Cardiac septum (tissue), 1 donor: Measurements from ENCODE around the gene SENP8. TPM values are rescaled to one million over a fixed set of nuclear protein-coding genes. Genes with fewer than 3 reads are reported as not detected.

Source experiments
- DNase-seq: peaks from one replicate; pipeline ENCODE4 v3.0.0-alpha.2; 2020; ENCODE audit warnings: low spot score
- intact Hi-C: fragments of 100-400 bp; cut with DNase I; formaldehyde crosslinking; loops from one replicate; pipeline ENCODE4 v1.14.0; 2022
- total RNA-seq: library from RNA; stranded (reverse); fragmentation: NEBNext Ultra II Directional; extraction: Animal tissue kit (Norgen Biotek cat#: 25700); gene quantifications from one replicate; pipeline ENCODE4 v1.2.1, GENCODE V29; 2021
- donor health status: DM: no; HTN: no; CAD: no.

SENP8 gene
- total RNA-seq, 1 donor from 2014 or later, result 4.2 TPM

DNA sequence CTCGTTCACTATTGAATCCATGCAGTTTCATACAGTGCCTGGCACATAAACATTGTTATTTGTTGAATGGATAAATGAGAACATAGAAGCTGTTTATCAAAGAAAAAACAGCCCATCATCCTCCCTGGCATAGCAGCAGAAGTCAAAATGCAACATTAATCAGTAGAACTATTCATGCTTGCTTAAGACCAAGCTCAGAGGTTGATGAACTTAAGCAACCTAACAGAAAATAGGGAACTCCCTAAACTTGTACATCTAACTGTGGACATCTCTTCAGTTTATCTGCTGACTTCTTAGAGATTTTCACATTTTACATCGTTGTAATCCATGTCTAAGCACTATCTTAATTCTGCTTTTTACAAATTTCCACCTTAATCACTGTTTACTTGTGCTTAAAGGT is 29.2 kb downstream of the SENP8 start:
- DNase-seq, result no peak
- intact Hi-C loops, result no loop called here

DNA sequence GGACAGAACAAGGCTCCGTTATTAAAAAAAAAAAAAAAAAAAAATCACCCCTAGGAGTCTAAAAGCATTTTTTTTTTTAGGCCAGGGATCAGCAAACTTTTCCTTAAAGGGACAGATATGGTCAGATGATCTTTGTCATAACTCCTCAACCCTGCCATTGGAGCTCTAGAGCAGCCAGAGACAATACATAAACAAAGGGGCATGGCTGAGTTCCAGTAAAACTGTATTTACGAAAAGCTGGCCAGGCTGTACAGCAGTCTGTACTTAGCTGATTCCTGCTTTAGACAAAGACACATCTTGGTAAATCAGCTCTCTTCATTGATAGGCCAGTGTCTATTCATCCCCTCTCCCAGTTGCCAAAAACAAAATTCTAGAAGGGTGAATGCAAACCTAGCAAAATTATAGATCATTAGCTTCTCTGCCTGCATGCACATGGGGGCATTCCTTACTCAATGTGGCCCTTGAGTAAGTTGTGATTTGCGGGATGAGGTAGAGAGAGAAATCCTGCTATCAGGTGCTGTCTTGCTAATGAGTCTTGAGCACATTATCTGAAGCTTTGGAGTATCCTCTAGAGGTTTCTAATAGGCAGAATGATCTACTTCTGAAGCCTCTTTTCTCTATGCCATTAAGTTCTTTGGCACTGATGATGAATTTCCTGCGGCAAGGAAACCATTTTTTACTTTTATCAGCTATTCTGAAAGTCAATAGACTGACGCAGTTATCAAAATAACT is 35.2 kb downstream of the SENP8 start:
- no peak for DNase-seq
- intact Hi-C loops, result loop anchor here (10.0 kb wide), 1 partner anchor 349 kb away; no protein-coding TSS in a partner anchor

DNA sequence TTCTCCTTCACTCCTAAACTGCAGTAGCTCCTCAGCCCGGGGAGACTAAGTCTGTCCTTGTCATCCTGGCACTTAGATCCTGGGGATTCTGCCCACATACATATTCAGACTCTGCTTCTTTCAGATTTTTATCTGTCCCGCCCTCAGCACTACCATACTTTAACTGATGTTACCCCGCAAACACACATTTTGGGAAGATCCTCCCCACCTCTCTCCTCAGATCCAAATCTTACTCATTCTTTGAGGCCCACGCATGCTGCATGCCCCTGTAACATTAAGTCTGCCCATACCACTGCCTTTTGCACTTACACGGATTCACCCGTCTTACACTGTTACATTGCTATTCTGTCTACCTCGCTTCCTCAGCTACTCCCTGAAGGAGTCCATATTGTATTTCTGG is 36.1 kb downstream of the SENP8 start:
- no peak for DNase-seq
- intact Hi-C loops, result loop anchor here (10.0 kb wide), 1 partner anchor 350 kb away; no protein-coding TSS in a partner anchor

DNA sequence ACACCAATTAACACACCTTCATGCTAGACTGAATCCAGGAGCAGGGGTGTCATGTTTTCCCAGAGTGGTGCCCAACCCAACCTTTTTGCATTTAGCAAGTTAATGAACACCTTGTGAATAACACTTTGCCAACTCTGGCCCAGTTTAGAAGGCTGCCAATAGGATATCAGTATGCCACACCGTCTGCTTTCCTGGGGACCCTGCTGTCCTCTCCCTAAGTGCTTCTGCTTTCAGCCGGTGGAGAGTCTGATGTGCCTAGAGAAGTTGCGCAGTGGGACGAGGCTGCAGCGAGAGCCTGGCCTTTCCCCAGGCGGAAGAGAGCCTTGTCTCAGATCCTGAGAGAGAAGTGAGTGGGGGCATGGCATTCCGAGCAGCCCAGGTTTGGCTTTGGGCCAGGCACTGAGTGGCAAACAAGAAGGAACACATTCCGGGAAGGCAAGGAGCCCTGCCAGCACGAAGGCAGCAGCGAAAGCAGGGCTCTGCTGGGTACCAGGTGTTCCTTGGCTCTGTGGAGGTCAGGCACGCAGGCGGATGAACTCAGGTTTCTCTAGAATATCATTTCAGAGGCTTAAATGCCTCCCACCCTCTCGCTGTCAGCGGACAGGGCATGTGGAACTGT is 36.9 kb downstream of the SENP8 start:
- no peak for DNase-seq
- intact Hi-C loops, result loop anchor here (1.0 to 10.0 kb wide), 3 partner anchors 37 to 403 kb away; partner anchors contain the start of genes MYO9A and SENP8

DNA sequence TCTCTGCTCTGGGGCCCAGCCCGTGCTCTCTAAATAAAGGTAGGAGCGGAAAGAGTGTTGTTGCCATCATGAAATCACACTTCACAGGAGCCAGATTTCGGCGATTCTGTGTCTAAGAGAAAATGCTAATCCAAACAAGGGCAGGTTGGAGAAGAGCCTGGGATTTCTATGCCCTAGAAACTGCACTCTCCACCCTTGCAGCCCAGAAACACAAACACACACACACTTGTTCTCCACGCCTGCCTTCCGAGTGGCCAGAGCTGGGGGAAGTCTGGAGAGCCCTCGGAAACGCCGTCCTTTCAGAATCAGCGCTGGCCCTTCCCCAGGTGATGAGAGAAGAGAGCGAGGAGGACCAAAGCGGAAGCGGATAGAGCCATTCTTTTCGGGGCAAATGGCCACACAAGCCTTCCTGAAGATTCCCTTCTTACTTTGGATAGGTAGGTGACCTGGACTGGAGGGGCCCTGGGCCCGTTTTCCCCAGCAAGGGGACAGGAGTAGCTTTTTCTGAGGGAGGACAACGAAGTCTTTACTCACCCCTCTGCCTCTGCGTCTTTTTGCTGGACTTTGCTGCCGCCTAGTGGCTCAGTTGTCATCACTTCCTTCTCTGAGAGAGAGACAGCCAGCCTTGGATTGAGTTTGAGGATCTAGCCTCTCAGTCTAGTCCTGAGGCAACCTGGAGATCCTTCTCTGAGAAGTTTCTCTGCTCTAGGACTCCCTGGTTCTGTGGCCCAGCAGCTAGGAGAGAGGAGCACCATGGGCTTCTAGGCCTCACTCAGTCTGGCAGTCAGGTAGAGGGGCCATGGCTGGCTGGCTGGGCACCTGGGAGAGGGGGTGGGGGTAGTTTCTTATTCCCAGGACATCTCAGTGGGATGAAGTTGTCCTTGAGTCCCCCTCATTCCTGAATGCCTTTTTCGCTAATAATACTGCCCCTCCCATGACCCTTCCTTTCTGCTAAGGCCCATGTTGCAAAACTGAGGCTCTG is 37.7 kb downstream of the SENP8 start:
- DNase-seq, result peak; percentile 91
- intact Hi-C loops, result loop anchor here (1.0 to 10.0 kb wide), 3 partner anchors 38 to 404 kb away; partner anchors contain the start of genes MYO9A and SENP8

DNA sequence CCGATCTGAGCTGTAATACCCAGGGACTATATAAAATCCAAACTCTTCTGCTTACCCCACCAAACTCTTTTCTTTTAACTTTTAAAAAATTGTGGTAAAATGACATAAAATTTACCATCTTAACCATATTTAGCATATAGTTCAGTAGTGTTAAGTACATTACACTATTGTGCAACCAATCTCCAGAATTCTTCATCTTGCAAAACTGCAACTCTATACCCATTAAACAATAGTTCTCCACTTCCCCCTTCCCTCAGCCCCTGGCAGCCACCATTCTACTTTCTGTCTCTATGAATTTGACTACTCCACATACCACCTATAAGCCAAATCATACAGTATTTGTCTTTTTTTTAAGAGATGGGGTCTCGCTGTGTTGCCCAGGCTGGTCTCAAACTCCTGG is 38.7 kb downstream of the SENP8 start:
- intact Hi-C loops, result loop anchor here (5.0 to 10.0 kb wide), 2 partner anchors 352 to 405 kb away; no protein-coding TSS in a partner anchor
- no peak for DNase-seq

DNA sequence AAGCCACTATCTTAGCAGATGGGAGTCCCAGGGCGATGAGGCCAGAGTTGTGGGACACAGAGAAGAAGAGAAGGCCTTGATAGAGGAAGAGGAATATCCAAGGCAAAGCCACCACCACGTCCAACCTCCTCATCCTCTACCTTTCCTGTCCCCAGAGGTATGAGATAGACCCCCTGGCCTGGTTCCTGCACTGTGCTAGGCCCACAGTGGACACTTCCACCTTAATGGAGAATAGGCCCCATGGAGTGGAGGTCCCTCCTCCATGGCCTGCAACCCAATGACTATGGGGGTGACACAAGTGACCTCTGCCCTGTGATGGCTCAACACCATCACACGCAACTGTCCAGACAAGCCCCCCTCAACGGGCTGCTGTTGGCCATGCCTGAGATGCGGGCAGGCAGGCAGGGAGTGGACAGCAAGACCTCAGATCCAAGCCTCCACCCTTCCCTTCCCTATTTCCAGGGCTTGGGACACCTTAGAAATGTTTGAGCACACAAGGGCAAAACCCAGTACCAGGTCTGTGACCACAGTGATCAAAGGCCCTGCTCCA is 42.6 kb downstream of the SENP8 start:
- no peak for DNase-seq
- intact Hi-C loops, result no loop called here

DNA sequence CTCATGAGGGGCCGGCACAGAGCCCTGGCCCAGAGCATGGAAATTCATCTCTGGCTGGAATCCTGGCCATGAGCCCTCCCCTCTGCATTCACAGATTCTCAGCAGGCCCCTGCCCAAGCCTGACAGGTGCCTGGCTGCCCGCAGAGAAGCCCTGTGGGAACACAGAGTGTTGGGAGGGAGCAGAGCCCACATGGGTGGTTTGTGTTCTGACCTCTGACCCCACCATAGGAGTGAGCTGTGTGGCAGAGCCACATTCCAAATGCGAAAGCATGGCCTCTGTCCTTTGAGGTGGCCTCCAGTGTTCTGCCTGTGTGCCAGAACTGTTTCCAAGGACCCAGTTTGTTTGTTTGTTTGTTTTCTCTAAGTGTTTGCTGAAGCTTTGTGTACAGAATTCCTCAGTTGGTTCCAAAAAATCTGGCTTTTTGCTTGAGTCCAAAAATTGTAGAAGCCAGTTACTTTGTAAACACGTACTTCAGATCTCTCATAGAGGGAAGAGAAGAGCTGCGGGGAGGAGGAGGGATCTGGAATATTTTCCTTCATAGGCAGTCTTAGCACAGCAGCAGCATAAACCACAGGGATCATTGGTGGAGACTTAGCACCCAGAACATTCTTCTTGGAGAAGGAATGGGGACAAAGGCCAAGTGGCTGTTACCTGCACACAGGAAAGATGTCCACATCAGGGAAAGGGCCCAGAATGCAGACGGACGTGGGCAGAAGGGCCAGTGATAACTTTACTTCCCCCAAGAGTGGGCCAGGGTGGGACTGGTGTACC is 43.3 kb downstream of the SENP8 start:
- intact Hi-C loops, result no loop called here
- DNase-seq, result no peak

DNA sequence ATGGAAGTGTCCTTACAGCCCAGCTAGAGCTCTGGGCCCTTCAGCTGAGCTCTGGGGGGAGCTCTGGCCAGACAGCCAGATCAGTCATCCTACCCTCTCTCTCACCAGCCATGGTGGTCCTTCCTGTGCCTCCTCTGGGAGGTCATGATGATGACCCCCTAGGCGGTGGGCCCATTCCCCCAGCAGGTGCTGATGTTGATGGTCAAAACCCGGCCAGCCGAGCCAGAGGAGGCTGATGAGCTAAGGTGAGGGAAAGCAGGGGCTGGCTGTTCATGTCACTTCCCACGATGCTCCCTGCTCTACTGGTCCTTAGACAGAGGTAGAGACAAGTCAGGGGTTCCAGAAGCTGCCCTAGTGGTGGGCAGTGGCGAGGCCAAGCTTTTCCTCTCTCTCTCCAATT is 44.4 kb downstream of the SENP8 start:
- intact Hi-C loops, result no loop called here
- DNase-seq, result no peak

DNA sequence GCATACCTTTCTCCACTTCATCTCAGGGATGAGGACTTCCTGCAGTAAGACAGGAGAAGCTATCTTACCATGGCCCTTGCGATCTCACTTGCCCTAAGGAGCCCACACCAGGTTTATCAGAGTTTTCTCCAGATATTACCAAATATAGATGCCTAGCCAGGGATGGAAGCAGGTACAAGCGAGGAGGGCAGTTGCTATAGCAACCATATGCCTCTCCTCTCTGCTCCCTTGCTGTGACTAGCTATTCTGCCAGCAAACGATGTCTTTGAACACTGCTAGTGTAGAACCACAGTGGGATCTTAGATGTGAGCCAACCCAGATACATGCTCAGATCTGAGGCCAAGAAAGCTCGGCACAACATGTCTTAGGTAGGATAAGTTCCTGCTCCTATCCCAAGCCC is 45.5 kb downstream of the SENP8 start:
- intact Hi-C loops, result no loop called here
- DNase-seq, result no peak

DNA sequence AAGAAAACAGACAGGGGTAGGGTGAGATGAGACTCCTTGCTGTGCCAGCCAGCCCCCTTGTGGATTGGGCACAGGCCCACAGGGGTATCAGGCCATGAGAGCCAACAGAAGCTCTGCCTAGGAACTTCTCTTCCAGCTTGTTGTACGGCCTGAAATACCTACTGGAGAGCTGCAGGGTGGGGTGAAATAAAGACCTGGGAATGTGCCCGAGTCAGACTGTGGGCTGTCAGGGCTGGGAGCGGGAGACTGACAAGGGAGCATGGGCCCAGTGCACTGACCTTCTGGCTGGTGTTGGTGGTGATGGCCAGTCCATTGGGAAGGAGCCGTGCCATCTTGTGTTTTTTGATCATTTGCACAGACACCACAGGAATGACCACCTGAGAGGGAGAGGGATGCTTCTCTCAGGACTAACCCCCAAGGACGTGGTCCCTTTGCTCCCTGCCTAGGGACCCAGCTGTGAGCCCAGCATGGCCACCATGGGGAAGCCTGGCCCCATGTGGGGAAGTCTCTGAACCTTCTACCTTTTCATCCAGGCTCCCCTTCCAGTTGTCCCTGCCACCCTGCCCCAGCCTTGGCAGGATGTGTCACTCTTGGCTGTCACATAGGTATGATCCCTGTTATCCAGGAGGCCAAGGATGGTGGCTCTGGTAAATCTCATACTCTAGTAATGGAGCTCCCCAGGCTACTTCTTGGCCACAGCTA is 48.7 kb downstream of the SENP8 start:
- no peak for DNase-seq
- intact Hi-C loops, result no loop called here

DNA sequence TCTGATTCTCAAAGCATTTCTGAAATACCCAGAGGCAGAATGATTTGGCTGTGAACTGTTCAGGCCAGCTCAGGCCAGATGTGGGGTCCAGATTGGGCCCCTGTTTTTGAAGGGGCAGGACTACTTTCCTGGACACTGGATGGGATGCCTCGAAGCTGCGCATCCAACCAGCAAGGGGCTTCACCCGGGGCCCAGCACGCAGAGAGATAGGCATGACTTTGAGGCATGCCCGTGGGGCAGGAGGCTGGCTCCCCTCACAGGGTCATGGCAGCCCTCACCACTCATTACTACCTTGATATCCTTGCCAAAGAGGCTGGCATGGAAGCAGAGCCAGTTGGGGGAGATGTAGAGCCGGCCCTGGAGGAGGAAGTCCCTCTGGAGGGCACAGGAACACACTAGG is 49.2 kb downstream of the SENP8 start:
- DNase-seq, result no peak
- intact Hi-C loops, result no loop called here

DNA sequence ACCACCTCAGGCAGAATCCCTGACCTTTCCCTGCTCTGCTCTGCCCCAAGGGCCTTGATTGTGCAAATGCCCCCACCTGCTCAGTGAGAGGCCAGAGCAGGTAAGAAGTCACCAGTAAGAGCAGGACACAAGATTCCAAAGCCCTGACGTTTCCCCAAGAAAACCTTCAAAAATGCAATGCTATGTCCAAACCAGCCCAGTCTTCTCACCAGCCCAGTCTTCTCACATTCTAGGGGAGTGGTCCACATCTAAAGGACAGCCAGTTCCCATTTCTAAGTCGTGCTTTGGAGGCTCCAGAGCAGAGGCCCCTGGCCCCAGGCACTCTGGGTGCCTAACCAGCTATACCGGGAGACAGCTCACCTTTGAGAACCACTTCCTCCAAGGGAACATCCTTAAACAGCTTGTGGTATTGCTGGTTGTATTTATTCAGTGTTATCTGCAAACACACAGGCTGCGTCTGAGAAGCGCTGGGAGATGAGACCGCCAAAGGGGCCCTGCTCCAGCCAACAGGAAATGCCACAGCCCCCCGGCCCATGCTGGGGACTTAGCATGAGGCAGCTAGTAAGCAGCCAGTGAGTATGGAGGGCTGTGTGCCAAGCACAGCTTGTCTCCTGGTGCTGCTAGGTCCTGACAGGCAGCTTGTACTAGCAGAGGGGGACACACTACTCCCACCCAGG is 50.1 kb downstream of the SENP8 start:
- intact Hi-C loops, result no loop called here
- no peak for DNase-seq

DNA sequence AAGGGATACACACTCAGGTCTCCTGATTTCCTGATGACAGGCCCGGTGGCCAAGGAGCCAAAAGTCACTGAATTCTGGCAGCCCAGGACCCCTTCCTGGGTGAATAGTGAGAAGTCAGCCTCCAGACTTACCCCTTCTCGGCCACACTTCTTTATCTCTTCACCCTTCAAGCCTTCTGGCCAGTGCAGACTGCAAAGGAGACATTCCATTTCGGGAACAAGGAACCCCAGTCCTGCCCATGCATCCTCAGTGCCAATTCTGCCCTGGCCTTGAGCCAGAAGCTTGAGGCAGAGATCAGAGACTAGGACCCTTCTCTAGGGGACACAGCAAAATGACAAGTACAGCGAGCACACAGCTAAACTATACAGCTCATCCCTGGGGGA is 50.6 kb downstream of the SENP8 start:
- DNase-seq, result no peak
- intact Hi-C loops, result no loop called here

DNA sequence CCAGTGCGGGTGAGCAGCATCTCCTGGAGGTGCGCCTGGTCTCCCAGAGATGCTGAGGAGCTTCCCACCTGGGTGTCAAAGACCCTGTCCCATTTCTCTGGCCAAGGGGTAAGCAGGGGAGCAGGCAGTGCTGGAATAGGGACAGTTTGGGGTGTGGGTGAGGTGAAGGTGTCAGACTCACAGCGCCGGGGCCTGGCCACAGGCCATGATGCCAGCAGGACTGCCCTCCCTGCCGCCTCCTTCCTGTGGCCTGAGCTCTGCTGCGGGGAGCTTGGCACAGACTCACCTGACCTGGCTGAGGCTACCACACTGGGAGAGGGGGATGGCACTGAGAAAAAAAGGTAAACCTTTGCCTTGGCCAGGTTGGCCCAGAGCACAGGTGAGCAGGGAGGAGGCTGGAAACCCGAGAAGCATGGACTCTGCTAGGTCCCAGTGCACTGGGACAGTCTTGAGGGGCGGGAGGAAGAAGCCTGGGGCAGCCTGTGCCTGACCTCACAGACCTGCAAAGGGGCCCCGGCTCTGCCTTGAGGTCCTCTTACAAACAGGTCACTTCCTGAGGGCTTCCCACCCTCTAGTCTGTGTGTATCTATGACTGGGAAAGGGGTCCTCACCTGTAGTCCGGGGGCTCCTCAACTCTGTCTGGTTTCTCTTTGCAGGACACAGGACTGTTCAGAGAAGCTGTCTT is 51.2 kb downstream of the SENP8 start:
- intact Hi-C loops, result no loop called here
- DNase-seq, result no peak

DNA sequence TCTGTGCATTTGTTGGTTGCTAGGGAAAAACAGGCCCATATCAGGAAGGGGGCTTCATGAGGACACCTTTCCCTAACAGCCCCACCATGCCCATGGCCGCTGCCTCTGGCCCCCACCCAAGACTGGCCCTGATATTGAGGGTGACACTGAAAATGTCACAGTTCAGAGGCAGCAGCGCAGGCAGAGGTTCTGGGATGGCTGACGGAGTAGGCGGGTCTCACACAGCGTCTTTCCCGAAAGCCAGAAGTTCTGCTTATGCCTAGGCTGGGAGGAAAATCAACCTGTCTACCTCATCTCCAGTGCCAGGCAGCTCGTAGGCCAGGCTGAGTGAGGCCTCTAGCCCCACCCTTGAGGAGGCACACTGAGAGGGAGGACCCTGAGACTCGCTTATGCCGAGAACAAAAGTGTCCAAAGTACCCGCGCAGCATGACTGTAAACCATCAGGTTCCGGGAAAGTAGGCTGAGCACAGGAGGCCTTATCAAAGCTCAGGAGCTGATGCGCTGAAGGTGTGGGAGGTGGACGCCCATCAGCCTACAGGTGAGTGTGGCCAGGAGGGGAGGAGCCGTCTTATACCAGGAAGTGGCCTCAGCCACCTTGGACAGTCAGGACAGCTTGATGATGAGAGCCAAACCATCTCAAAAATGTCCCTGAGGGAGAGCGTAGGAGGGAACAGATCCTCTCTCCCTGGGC is 51.9 kb downstream of the SENP8 start:
- DNase-seq, result no peak
- intact Hi-C loops, result no loop called here

DNA sequence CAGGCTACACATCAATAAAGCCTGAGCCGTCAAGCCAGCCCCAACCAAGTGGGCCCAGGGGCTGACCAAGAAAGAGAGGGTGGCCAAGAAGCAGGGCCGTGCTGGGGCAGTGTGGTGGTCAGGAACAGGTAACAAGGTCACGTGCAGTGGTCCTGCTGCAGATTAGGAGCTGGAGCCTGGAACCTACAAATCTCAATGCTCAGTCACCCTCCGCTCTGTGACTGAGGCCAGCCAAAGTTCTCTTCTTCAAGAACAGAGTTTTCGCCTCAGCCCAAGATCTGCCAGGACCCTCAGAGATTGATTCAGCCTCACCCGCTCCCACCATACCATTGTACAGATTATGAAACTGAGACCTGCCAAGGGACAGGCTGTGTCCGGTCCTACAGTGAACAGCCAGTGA is 52.5 kb downstream of the SENP8 start:
- no peak for DNase-seq
- intact Hi-C loops, result no loop called here
